ENCODE results near the gene TBC1D19.

TBC1D19 gene

DNA sequence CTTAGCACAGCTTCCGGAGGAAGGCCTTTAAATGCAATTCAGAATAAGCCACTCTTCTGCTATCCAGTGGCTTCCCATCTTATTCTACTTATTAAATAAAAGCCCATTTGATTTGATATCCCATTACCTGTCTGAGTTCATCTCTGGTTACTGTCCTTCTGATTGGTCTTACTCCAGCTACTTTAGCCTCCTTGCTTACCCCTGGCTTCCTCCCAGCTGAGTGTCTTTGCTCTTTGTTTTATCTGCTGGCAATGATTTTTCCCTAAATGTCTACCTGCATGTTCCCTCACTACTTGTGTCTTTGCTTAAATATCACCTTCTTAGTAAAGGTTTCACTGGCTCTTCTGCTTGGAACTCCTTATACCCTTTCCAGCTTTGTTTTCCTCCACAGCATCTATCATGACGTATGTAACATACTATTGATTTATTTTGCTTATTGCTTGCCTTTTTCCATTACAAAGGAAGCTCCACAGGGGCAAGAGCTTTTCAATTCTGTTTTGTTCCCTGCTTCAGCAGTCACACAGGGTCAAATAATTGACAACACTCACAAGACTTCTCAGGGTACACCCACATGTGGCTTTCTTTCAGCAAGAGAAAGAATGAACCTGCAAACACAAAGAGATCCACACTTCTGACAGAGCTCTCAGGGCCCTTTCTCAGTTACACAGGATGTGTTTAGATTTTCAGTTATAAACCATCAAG lies 63.8 kb downstream of the TBC1D19 start:
- TF ChIP-seq TAF1 (IDR thresholded peaks at IDR 0.05; ENCODE audit: borderline replicate concordance, insufficient read depth, low read length) (no peak), SIN3A (IDR thresholded peaks at IDR 0.05; ENCODE audit: borderline replicate concordance, insufficient read depth, low read length) (no peak), FOXP2 (optimal IDR thresholded peaks at IDR 0.05; ENCODE audit: borderline replicate concordance, extremely low read depth, extremely low read length, insufficient read depth) (no peak), POLR2AphosphoS5 (IDR thresholded peaks at IDR 0.05; ENCODE audit: low read depth, low read length) (no peak)
- TF ChIP-seq, protein P1, sequence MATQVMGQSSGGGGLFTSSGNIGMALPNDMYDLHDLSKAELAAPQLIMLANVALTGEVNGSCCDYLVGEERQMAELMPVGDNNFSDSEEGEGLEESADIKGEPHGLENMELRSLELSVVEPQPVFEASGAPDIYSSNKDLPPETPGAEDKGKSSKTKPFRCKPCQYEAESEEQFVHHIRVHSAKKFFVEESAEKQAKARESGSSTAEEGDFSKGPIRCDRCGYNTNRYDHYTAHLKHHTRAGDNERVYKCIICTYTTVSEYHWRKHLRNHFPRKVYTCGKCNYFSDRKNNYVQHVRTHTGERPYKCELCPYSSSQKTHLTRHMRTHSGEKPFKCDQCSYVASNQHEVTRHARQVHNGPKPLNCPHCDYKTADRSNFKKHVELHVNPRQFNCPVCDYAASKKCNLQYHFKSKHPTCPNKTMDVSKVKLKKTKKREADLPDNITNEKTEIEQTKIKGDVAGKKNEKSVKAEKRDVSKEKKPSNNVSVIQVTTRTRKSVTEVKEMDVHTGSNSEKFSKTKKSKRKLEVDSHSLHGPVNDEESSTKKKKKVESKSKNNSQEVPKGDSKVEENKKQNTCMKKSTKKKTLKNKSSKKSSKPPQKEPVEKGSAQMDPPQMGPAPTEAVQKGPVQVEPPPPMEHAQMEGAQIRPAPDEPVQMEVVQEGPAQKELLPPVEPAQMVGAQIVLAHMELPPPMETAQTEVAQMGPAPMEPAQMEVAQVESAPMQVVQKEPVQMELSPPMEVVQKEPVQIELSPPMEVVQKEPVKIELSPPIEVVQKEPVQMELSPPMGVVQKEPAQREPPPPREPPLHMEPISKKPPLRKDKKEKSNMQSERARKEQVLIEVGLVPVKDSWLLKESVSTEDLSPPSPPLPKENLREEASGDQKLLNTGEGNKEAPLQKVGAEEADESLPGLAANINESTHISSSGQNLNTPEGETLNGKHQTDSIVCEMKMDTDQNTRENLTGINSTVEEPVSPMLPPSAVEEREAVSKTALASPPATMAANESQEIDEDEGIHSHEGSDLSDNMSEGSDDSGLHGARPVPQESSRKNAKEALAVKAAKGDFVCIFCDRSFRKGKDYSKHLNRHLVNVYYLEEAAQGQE (IDR thresholded peaks at IDR 0.05; ENCODE audit: insufficient read depth in 1 of 2, low read depth in 2 of 2, low read length in 2 of 2), result no peak

DNA sequence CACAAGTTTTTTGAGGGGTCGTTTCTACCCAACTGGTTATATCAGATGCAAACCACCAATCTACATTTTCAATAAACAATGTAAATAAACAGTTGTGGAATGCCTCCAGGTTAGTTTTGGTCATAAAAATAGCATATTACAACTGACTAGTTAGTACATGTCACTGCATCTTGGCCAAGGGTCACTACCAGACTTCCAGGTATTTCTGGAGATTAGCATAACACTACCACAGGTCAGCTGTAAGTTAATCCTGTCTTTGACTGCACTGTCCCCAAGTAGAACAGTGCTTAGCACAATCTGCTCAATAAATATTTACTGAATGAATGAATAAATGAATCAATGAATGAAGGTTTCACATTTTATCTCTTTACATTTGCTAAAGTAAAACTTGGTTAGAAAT lies 64.4 kb downstream of the TBC1D19 start:
- TF ChIP-seq POLR2AphosphoS5 (IDR thresholded peaks at IDR 0.05; ENCODE audit: low read depth, low read length) (no peak), SIN3A (IDR thresholded peaks at IDR 0.05; ENCODE audit: borderline replicate concordance, insufficient read depth, low read length) (no peak), FOXP2 (optimal IDR thresholded peaks at IDR 0.05; ENCODE audit: borderline replicate concordance, extremely low read depth, extremely low read length, insufficient read depth) (no peak), TAF1 (IDR thresholded peaks at IDR 0.05; ENCODE audit: borderline replicate concordance, insufficient read depth, low read length) (no peak)
- TF ChIP-seq, protein P1 (IDR thresholded peaks at IDR 0.05; ENCODE audit: insufficient read depth in 1 of 2, low read depth in 2 of 2, low read length in 2 of 2), result no peak

DNA sequence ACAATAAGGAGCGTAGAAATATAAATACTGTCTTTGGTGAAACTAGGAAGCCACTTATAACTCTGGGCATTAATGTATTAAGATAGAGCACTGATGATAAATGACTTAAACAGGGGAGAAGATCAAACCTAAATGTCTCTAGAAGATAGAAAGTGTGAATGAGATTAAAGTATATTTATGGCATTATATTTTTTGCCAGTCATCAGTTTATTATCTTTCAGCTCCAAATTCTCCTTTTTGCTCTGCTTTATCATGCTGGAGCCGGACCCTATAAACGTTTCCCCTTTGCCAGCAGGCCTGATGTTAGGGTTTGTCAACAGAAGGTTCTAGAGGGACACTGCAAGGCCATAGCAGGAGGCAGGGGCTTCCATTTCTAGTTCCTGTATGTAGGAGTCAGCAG lies 76.4 kb downstream of the TBC1D19 start:
- TF ChIP-seq TAF1 (IDR thresholded peaks at IDR 0.05; ENCODE audit: borderline replicate concordance, insufficient read depth, low read length), result no peak
- TF ChIP-seq, protein P1 (IDR thresholded peaks at IDR 0.05; ENCODE audit: insufficient read depth in 1 of 2, low read depth in 2 of 2, low read length in 2 of 2), result no peak
- TF ChIP-seq FOXP2 (optimal IDR thresholded peaks at IDR 0.05; ENCODE audit: borderline replicate concordance, extremely low read depth, extremely low read length, insufficient read depth), result no peak
- no peak for TF ChIP-seq POLR2AphosphoS5 (IDR thresholded peaks at IDR 0.05; ENCODE audit: low read depth, low read length)
- no peak for TF ChIP-seq SIN3A (IDR thresholded peaks at IDR 0.05; ENCODE audit: borderline replicate concordance, insufficient read depth, low read length)

DNA sequence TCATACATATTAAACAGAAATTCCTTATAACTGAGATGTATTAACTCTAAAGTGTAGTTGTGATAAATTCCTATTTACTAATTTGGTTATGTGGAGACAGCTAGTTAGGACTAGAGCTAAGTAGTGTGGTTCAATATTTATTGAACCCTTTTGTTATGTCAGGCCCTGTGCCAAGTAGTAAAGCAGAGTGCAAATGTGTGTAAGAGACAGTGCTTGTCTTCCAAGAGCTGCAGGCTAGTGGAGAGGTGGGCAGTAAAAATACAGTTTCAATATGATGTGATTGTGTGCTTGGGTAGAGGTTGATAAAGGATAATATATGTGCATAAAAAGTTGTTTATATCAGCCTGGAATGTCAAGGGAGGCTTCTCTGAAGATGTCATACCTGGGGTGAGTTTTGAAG lies 80.0 kb downstream of the TBC1D19 start:
- no peak for TF ChIP-seq FOXP2 (optimal IDR thresholded peaks at IDR 0.05; ENCODE audit: borderline replicate concordance, extremely low read depth, extremely low read length, insufficient read depth)
- TF ChIP-seq, protein P1 (IDR thresholded peaks at IDR 0.05; ENCODE audit: insufficient read depth in 1 of 2, low read depth in 2 of 2, low read length in 2 of 2), result no peak
- no peak for TF ChIP-seq SIN3A (IDR thresholded peaks at IDR 0.05; ENCODE audit: borderline replicate concordance, insufficient read depth, low read length)
- TF ChIP-seq POLR2AphosphoS5 (IDR thresholded peaks at IDR 0.05; ENCODE audit: low read depth, low read length), result no peak
- no peak for TF ChIP-seq TAF1 (IDR thresholded peaks at IDR 0.05; ENCODE audit: borderline replicate concordance, insufficient read depth, low read length)

Measured in PFSK-1 (cell line).